ENCODE measurements around the gene PTPRG. TPM values are rescaled to one million over a fixed set of nuclear protein-coding genes. Genes with fewer than 3 reads are reported as not detected.

PTPRG gene
- total RNA-seq, 6 experiments from 2014 or later, result 29.4 to 34.7 (median 32.7) TPM

- no peaks in the 10 kb centered on the region for H3K9me3 Mint-ChIP-seq
- H3K36me3 Mint-ChIP-seq (ENCODE audit: low read depth), result no peaks in the 10 kb centered on the region
- no peaks in the 10 kb centered on the region; the same call in 1 of the 2 replicates for H3K27me3 Mint-ChIP-seq (ENCODE audit: insufficient read depth)
- no peak for TF ChIP-seq CTCF (IDR thresholded peaks at IDR 0.05)
- H3K4me1 Mint-ChIP-seq (ENCODE audit: low read depth), result peaks cover 12% of the 10 kb centered on the region
- peak; percentile 16 for DNase-seq
- no peak overlapping the region for H3K4me3 Mint-ChIP-seq
- no peak overlapping the region for H3K27ac Mint-ChIP-seq
These were observed 485.0 kb downstream of the PTPRG start for GRCh38 chr3:62046326-62046725.

- Mint-ChIP-seq H3K9me3 (no peaks in the 10 kb centered on the region), H3K36me3 (ENCODE audit: low read depth) (no peaks in the 10 kb centered on the region), H3K27ac (no peak overlapping the region), H3K4me1 (ENCODE audit: low read depth) (peaks cover 12% of the 10 kb centered on the region), H3K4me3 (no peak overlapping the region), H3K27me3 (ENCODE audit: insufficient read depth) (no peaks in the 10 kb centered on the region; the same call in 1 of the 2 replicates)
- no peak for TF ChIP-seq CTCF (IDR thresholded peaks at IDR 0.05)
- DNase-seq, result no peak
These were observed 487.2 kb downstream of the PTPRG start for GRCh38 chr3:62048577-62048976.

GRCh38 chr3:62049033-62049432 lies 487.7 kb downstream of the PTPRG start:
- Mint-ChIP-seq H3K9me3 (no peaks in the 10 kb centered on the region), H3K4me1 (ENCODE audit: low read depth) (peaks cover 12% of the 10 kb centered on the region), H3K27me3 (ENCODE audit: insufficient read depth) (no peaks in the 10 kb centered on the region; the same call in 1 of the 2 replicates), H3K4me3 (no peak overlapping the region), H3K27ac (no peak overlapping the region), H3K36me3 (ENCODE audit: low read depth) (no peaks in the 10 kb centered on the region)
- DNase-seq, result no peak
- no peak for TF ChIP-seq CTCF (IDR thresholded peaks at IDR 0.05)

GRCh38 chr3:62051506-62051905 lies 490.1 kb downstream of the PTPRG start:
- DNase-seq, result peak; percentile 3
- Mint-ChIP-seq H3K36me3 (ENCODE audit: low read depth) (no peaks in the 10 kb centered on the region), H3K4me1 (ENCODE audit: low read depth) (peaks cover 4% of the 10 kb centered on the region), H3K9me3 (no peaks in the 10 kb centered on the region), H3K27ac (no peak overlapping the region), H3K27me3 (ENCODE audit: insufficient read depth) (no peaks in the 10 kb centered on the region; the same call in 1 of the 2 replicates), H3K4me3 (no peak overlapping the region)
- TF ChIP-seq CTCF (IDR thresholded peaks at IDR 0.05), result peak; percentile 72

- no peak for TF ChIP-seq CTCF (IDR thresholded peaks at IDR 0.05)
- Mint-ChIP-seq H3K4me3 (no peak overlapping the region), H3K27me3 (ENCODE audit: insufficient read depth) (no peaks in the 10 kb centered on the region; the same call in 1 of the 2 replicates), H3K36me3 (ENCODE audit: low read depth) (no peaks in the 10 kb centered on the region), H3K4me1 (ENCODE audit: low read depth) (no peaks in the 10 kb centered on the region), H3K27ac (no peak overlapping the region), H3K9me3 (no peaks in the 10 kb centered on the region)
- no peak for DNase-seq
These were observed 491.0 kb downstream of the PTPRG start for GRCh38 chr3:62052331-62052730.

GRCh38 chr3:62056658-62057057 lies 495.3 kb downstream of the PTPRG start:
- H3K9me3 Mint-ChIP-seq, result no peaks in the 10 kb centered on the region
- TF ChIP-seq CTCF (IDR thresholded peaks at IDR 0.05), result no peak
- no peaks in the 10 kb centered on the region for H3K36me3 Mint-ChIP-seq (ENCODE audit: low read depth)
- H3K27ac Mint-ChIP-seq, result no peak overlapping the region
- H3K4me1 Mint-ChIP-seq (ENCODE audit: low read depth), result no peaks in the 10 kb centered on the region
- no peak overlapping the region for H3K4me3 Mint-ChIP-seq
- no peak for DNase-seq
- H3K27me3 Mint-ChIP-seq (ENCODE audit: insufficient read depth), result no peaks in the 10 kb centered on the region; the same call in 1 of the 2 replicates
